GM12878 (cell line): ENCODE data around the gene PTPRD. TPM values are rescaled to one million over a fixed set of nuclear protein-coding genes. Genes with fewer than 3 reads are reported as not detected.

Experiments used
- ATAC-seq: fragments of 200-7000 bp; cut with Tn5 transposase; 3 replicates; pipeline ENCODE4 v1.9.1; 2020; ENCODE audit warnings: mild to moderate bottlenecking, moderate library complexity
- BruUV-seq: library from RNA; stranded (reverse); fragments of 400-500 nt; replicated peaks from 2 replicates; lab custom pipeline; 2021; lab: Mats Ljungman, UMichigan
- CTCF ChIA-PET: fragments of 300-600 bp; sonication (Branson Sonifier 250); formaldehyde crosslinking; extraction: SDS; loops from one replicate; lab custom pipeline; 2021; ENCODE audit warnings: inconsistent platforms; lab: Yijun Ruan, JAX
- POLR2A ChIA-PET: fragments of 350-600 bp; formaldehyde crosslinking; extraction: SDS; loops from one replicate; lab custom pipeline; 2021; ENCODE audit warnings: inconsistent platforms; lab: Charles Lee
- RAD21 ChIA-PET: fragments of 300-600 bp; sonication (Branson Sonifier 250); formaldehyde crosslinking; loops from one replicate; lab custom pipeline; 2023; ENCODE audit warnings: antibody characterized with exemption; ENCODE audit not compliant: unreplicated experiment; lab: Charles Lee
- SMC1A ChIA-PET: fragments of 300-600 bp; sonication (Branson Sonifier 250); formaldehyde crosslinking; loops from one replicate; lab custom pipeline; 2023; ENCODE audit not compliant: unreplicated experiment, uncharacterized antibody; lab: Charles Lee
- DNase-seq: peaks from one replicate; pipeline ENCODE4 v3.0.0-alpha.2; 2011; ENCODE audit warnings: low read depth, low spot score
- FAIRE-seq: peaks from 3 replicates; lab custom pipeline; 2011; peaks lifted over from hg19 to GRCh38; lab: Jason Lieb, UNC
- H2AFZ ChIP-seq: 2 replicates; pipeline ENCODE4 v1.6.0; 2011; ENCODE audit warnings: low read depth, low read length, control low read depth; ENCODE audit not compliant: control insufficient read depth
- H3K27ac ChIP-seq: 2 replicates; pipeline ENCODE4 v1.5.1; 2011; ENCODE audit warnings: control low read depth; ENCODE audit not compliant: control insufficient read depth, insufficient read depth
- H3K27me3 ChIP-seq, 2 experiments: replicated peaks in 1 of 2; 2 replicates each; pipeline versions ENCODE4 v1.6.0 to v1.6.1; 2011; ENCODE audit warnings: low read length in 1 of 2; ENCODE audit not compliant: control insufficient read depth in 2 of 2, insufficient read depth in 2 of 2
- H3K36me3 ChIP-seq, 2 experiments: 2 replicates each; pipeline ENCODE4 v1.5.1; 2011; ENCODE audit warnings: low read length in 1 of 2; ENCODE audit not compliant: control insufficient read depth in 2 of 2, insufficient read depth in 2 of 2
- H3K4me1 ChIP-seq: 2 replicates; pipeline ENCODE4 v1.6.1; 2011; ENCODE audit warnings: mild to moderate bottlenecking, low read length, moderate library complexity, mixed read lengths; ENCODE audit not compliant: control insufficient read depth, insufficient read depth
- H3K4me2 ChIP-seq: 2 replicates; pipeline ENCODE4 v1.6.0; 2011; ENCODE audit warnings: control low read depth; ENCODE audit not compliant: control insufficient read depth, insufficient read depth
- H3K4me3 ChIP-seq: fragments of 200-600 bp; sonication (generic); 2 replicates; pipeline ENCODE4 v1.5.1; 2016
- H3K79me2 ChIP-seq: 2 replicates; pipeline ENCODE4 v1.6.0; 2011; ENCODE audit warnings: low read length; ENCODE audit not compliant: control insufficient read depth, insufficient read depth
- H3K9ac ChIP-seq: 2 replicates; pipeline ENCODE4 v1.8.0; 2011; ENCODE audit warnings: low read length, control low read depth, mixed read lengths; ENCODE audit not compliant: control insufficient read depth, insufficient read depth
- H3K9me3 ChIP-seq: replicated peaks from 3 replicates; pipeline ENCODE4 v1.5.1; 2011; ENCODE audit warnings: mild to moderate bottlenecking, low read length; ENCODE audit not compliant: control insufficient read depth, insufficient read depth
- H4K20me1 ChIP-seq: 2 replicates; pipeline ENCODE4 v1.6.0; 2011; ENCODE audit not compliant: control insufficient read depth, insufficient read depth
- BCL11A ChIP-seq: IDR thresholded peaks from 2 replicates; pipeline ENCODE4 v1.6.1; 2011; ENCODE audit warnings: low read depth, low read length
- BCLAF1 ChIP-seq: fragments of 450-650 bp; IDR thresholded peaks from 2 replicates; pipeline ENCODE4 v1.6.1; 2017; ENCODE audit warnings: antibody characterized with exemption, mild to moderate bottlenecking, moderate library complexity
- CHD2 ChIP-seq: IDR thresholded peaks from 2 replicates; pipeline ENCODE4 v1.6.1; 2011; ENCODE audit warnings: low read depth, low read length, improper control_type of control experiment, borderline replicate concordance
- E4F1 ChIP-seq: fragments of 450-650 bp; IDR thresholded peaks from 2 replicates; pipeline ENCODE4 v1.6.1; 2018; ENCODE audit warnings: borderline replicate concordance, mild to moderate bottlenecking; ENCODE audit not compliant: partially characterized antibody
- MAX ChIP-seq: IDR thresholded peaks from 2 replicates; pipeline ENCODE4 v1.6.1; 2012; ENCODE audit warnings: low read depth, low read length, improper control_type of control experiment
- MTA2 ChIP-seq: fragments of 450-650 bp; IDR thresholded peaks from 2 replicates; pipeline ENCODE4 v1.6.1; 2016; ENCODE audit warnings: low read depth, mild to moderate bottlenecking, moderate library complexity
- NBN ChIP-seq: fragments of 450-650 bp; IDR thresholded peaks from 2 replicates; pipeline ENCODE4 v1.6.1; 2016
- POLR2A ChIP-seq: IDR thresholded peaks from 2 replicates; pipeline ENCODE4 v1.6.1; 2011; ENCODE audit warnings: low read depth, mild to moderate bottlenecking, low read length
- POLR2AphosphoS5 ChIP-seq: IDR thresholded peaks from 2 replicates; pipeline ENCODE4 v1.6.1; 2011; ENCODE audit warnings: mild to moderate bottlenecking, low read length, inconsistent platforms
- RAD51 ChIP-seq: fragments of 450-650 bp; IDR thresholded peaks from 2 replicates; pipeline ENCODE4 v1.6.1; 2016; ENCODE audit warnings: moderate library complexity, mild to moderate bottlenecking, inconsistent platforms
- RBBP5 ChIP-seq: fragments of 200-600 bp; sonication (generic); conservative IDR thresholded peaks from 2 replicates; pipeline ENCODE4 v1.6.1; 2016
- RFX5 ChIP-seq: IDR thresholded peaks from 2 replicates; pipeline ENCODE4 v1.6.1; 2011; ENCODE audit warnings: low read depth, low read length, improper control_type of control experiment
- SPI1 ChIP-seq: IDR thresholded peaks from 2 replicates; pipeline ENCODE4 v1.6.1; 2011; ENCODE audit warnings: low read depth, mild to moderate bottlenecking, low read length, moderate library complexity, borderline replicate concordance; ENCODE audit not compliant: insufficient read depth
- ZNF217 ChIP-seq: fragments of 450-650 bp; IDR thresholded peaks from 2 replicates; pipeline ENCODE4 v1.6.1; 2017; ENCODE audit warnings: antibody characterized with exemption, mild to moderate bottlenecking
- ZNF384 ChIP-seq: IDR thresholded peaks from 2 replicates; pipeline ENCODE4 v1.6.1; 2012; ENCODE audit warnings: low read depth, mild to moderate bottlenecking, low read length, improper control_type of control experiment, borderline replicate concordance
- ZNF687 ChIP-seq: fragments of 450-650 bp; IDR thresholded peaks from 2 replicates; pipeline ENCODE4 v1.6.1; 2017; ENCODE audit warnings: mild to moderate bottlenecking, moderate library complexity
- WGBS: methylation state at CpG from one replicate; pipeline ENCODE4 v1.1.6; 2016; ENCODE audit warnings: low lambda C conversion rate; ENCODE audit not compliant: insufficient replicate concordance, insufficient coverage; ENCODE audit errors: missing lambda C conversion rate; 5-methylcytosine and 5-hydroxymethylcytosine counted together
- in situ Hi-C: fragments of 300-500 bp; cut with MboI; formaldehyde crosslinking; loops from 9 replicates; pipeline ENCODE4 v1.14.3; 2018; ENCODE audit warnings: mixed read lengths
- intact Hi-C: fragments of 100-400 bp; cut with micrococcal nuclease; formaldehyde crosslinking; loops from one replicate; pipeline ENCODE4 v1.14.2; 2022; ENCODE audit not compliant: unreplicated experiment
- polyA plus RNA-seq, 11 experiments: library from polyadenylated mRNA; depleted of rRNA in 4 of 11; unstranded in 6 of 11; stranded (reverse) in 5 of 11; fragments of >200 nt; fragmentation: Nextera tagmentation in 4 of 11; fragmentation: Illumina TruSeq in 1 of 11; extraction: Ambion mirVana in 4 of 11; extraction: Trizol in 1 of 11; gene quantifications; 1 replicate in 1 of 11; 2 replicates in 10 of 11; pipeline versions ENCODE4 v1.2.1 to v1.2.3, GENCODE V29; 2011 to 2016; ENCODE audit warnings: inconsistent platforms in 2 of 11, missing spikeins in 2 of 11, low read depth in 1 of 11
- total RNA-seq, 4 experiments: library from RNA; depleted of rRNA in 3 of 4; stranded (reverse); fragments of >200 nt in 3 of 4; fragmentation: Illumina TruSeq in 1 of 4; extraction: Trizol in 1 of 4; gene quantifications; 2 replicates each; pipeline versions ENCODE4 v1.2.1 to v1.2.3, GENCODE V29; 2013 to 2021

The PTPRD gene
- total and polyA plus RNA-seq, 10 of the 15 experiments (the other 5 are each of a cell fraction or from before 2014, with no cell fraction given) = under 0.01 to 0.05 (median 0.01) TPM; not detected in 7

- no TSS peak for BruUV-seq
- RAD21 ChIA-PET = interaction anchor here (3.1 to 4.5 kb wide), 2 partner anchors 185 to 337 kb away, joined by 36 to 53 read pairs; no protein-coding TSS in a partner anchor
- intact Hi-C loops = loop anchor here (1.0 kb wide), 2 partner anchors 185 to 338 kb away; no protein-coding TSS in a partner anchor
- no peak for TF ChIP-seq E4F1
- TF ChIP-seq NBN = no peak
- no peak for TF ChIP-seq POLR2A
- no peak for TF ChIP-seq RBBP5
- TF ChIP-seq RAD51 = no peak
- TF ChIP-seq RFX5 = no peak
- no peak for TF ChIP-seq ZNF217
- no peak for TF ChIP-seq CHD2
- TF ChIP-seq MAX = no peak
- no peak for TF ChIP-seq ZNF384
- TF ChIP-seq BCLAF1 = no peak
- TF ChIP-seq SPI1 = no peak
- TF ChIP-seq BCL11A = no peak
- no peak for TF ChIP-seq POLR2AphosphoS5
- TF ChIP-seq MTA2 = no peak
- TF ChIP-seq ZNF687 = no peak
Measured at GRCh38 chr9:9605681-9606080, 1007.1 kb downstream of the PTPRD start.

More at GRCh38 chr9:9605681-9606080, 1007.1 kb downstream of the PTPRD start:
- DNase-seq (no peak), FAIRE-seq (no peak), ATAC-seq (no peak)
- no peaks in the 10 kb centered on the region for H3K4me1 ChIP-seq
- WGBS = 34% methylated on average over 4 of the region's 4 CpGs
- no peaks in the 10 kb centered on the region for H3K36me3 ChIP-seq
- no peak overlapping the region for H3K4me2 ChIP-seq
- no peak overlapping the region for H3K27ac ChIP-seq
- H3K79me2 ChIP-seq = no peaks in the 10 kb centered on the region
- H3K27me3 ChIP-seq = no peaks in the 10 kb centered on the region
- ChIA-PET POLR2A (no interaction called here), SMC1A (interaction anchor here (0.7 to 5.7 kb wide), 5 partner anchors 11 to 338 kb away, joined by 4 to 69 read pairs (median 11); no protein-coding TSS in a partner anchor), CTCF (interaction anchor here (0.9 to 6.9 kb wide), 8 partner anchors 9 to 337 kb away, joined by 3 to 119 read pairs (median 4); no protein-coding TSS in a partner anchor)
- H2AFZ ChIP-seq = no peak overlapping the region
- in situ Hi-C loops = loop anchor here (10.0 kb wide), 1 partner anchor 339 kb away; no protein-coding TSS in a partner anchor
- no peak overlapping the region for H3K4me3 ChIP-seq
- H3K9me3 ChIP-seq = no peaks in the 10 kb centered on the region
- no peaks in the 10 kb centered on the region for H4K20me1 ChIP-seq
- H3K9ac ChIP-seq = no peak overlapping the region
